Fibroblast of lung (primary cell): Measurements from ENCODE around the gene USF1. TPM values are rescaled to one million over a fixed set of nuclear protein-coding genes. Genes with fewer than 3 reads are reported as not detected.

ENCODE experiments used
- DNase-seq, 2 donors: peaks; one replicate each; pipeline versions ENCODE4 v3.0.0 to v3.0.0-alpha.2; 2010; ENCODE audit warnings: low read depth in 2 of 2
- H2AFZ ChIP-seq: 2 replicates; pipeline ENCODE4 v1.5.1; 2012; ENCODE audit warnings: low read length, control low read depth, inconsistent platforms
- H3K27ac ChIP-seq: 2 replicates; pipeline ENCODE4 v1.5.1; 2011; ENCODE audit warnings: low read length, control low read depth; ENCODE audit not compliant: insufficient read depth
- H3K27me3 ChIP-seq: 2 replicates; pipeline ENCODE4 v1.5.1; 2011; ENCODE audit warnings: mild to moderate bottlenecking, low read length; ENCODE audit not compliant: control insufficient read depth, insufficient read depth
- H3K36me3 ChIP-seq: 2 replicates; pipeline ENCODE4 v1.5.1; 2011; ENCODE audit warnings: low read length; ENCODE audit not compliant: control insufficient read depth, insufficient read depth
- H3K4me1 ChIP-seq: 2 replicates; pipeline ENCODE4 v1.5.1; 2011; ENCODE audit warnings: low read length; ENCODE audit not compliant: control insufficient read depth, insufficient read depth; ENCODE audit errors: extremely low read depth
- H3K4me2 ChIP-seq: 2 replicates; pipeline ENCODE4 v1.5.1; 2011; ENCODE audit warnings: low read length, control low read depth; ENCODE audit not compliant: insufficient read depth; ENCODE audit errors: extremely low read depth
- H3K4me3 ChIP-seq, 4 experiments: fragments of 200-600 bp in 1 of 4; sonication (generic) in 1 of 4; replicated peaks in 1 of 4; 2 replicates each; pipeline ENCODE4 v1.5.1; 2011 to 2016; ENCODE audit warnings: low read length in 4 of 4, low read depth in 3 of 4, mild to moderate bottlenecking in 3 of 4, control low read depth in 2 of 4, inconsistent platforms in 1 of 4, mixed read lengths in 1 of 4; ENCODE audit not compliant: insufficient read depth in 1 of 4; ENCODE audit errors: control extremely low read depth in 1 of 4
- H3K79me2 ChIP-seq: 2 replicates; pipeline ENCODE4 v1.5.1; 2012; ENCODE audit warnings: mild to moderate bottlenecking, low read length, inconsistent platforms; ENCODE audit not compliant: control insufficient read depth, insufficient read depth
- H3K9ac ChIP-seq: 2 replicates; pipeline ENCODE4 v1.5.1; 2011; ENCODE audit warnings: mild to moderate bottlenecking, low read length, control low read depth; ENCODE audit not compliant: insufficient read depth
- H3K9me3 ChIP-seq: 2 replicates; pipeline ENCODE4 v1.5.1; 2012; ENCODE audit warnings: low read depth, low read length; ENCODE audit not compliant: control insufficient read depth, insufficient read depth
- H4K20me1 ChIP-seq: 2 replicates; pipeline ENCODE4 v1.5.1; 2011; ENCODE audit warnings: low read length; ENCODE audit not compliant: control insufficient read depth, insufficient read depth; ENCODE audit errors: extremely low read depth
- EZH2 ChIP-seq: IDR thresholded peaks from 2 replicates; pipeline ENCODE4 v1.5.1; 2012; ENCODE audit warnings: low read length, control low read depth, mild to moderate bottlenecking; ENCODE audit errors: missing control alignments
- polyA plus RNA-seq, 2 donors: library from polyadenylated mRNA; depleted of rRNA in 1 of 2; stranded (reverse) in 1 of 2; unstranded in 1 of 2; fragments of >200 nt; gene quantifications; 2 replicates each; pipeline ENCODE4 v1.2.1, GENCODE V29; 2011 to 2012; ENCODE audit warnings: missing spikeins in 1 of 2
- total RNA-seq: library from RNA; depleted of rRNA; stranded (reverse); fragments of >200 nt; gene quantifications from 2 replicates; pipeline ENCODE4 v1.2.1, GENCODE V29; 2014
- TF ChIP-seq, protein P1 (sequence below), 2 donors: IDR thresholded peaks in 1 of 2; conservative IDR thresholded peaks in 1 of 2; 1 replicate in 1 of 2; 2 replicates in 1 of 2; pipeline ENCODE4 v1.5.1; 2011 to 2012; ENCODE audit warnings: low read length in 2 of 2, control low read depth in 1 of 2, inconsistent platforms in 1 of 2, low read depth in 1 of 2, mild to moderate bottlenecking in 1 of 2

The USF1 gene
- total and polyA plus RNA-seq, 2 donors (not counting 1 experiment from before 2014, with no cell fraction given) = 23.9 to 80.1 TPM

DNA sequence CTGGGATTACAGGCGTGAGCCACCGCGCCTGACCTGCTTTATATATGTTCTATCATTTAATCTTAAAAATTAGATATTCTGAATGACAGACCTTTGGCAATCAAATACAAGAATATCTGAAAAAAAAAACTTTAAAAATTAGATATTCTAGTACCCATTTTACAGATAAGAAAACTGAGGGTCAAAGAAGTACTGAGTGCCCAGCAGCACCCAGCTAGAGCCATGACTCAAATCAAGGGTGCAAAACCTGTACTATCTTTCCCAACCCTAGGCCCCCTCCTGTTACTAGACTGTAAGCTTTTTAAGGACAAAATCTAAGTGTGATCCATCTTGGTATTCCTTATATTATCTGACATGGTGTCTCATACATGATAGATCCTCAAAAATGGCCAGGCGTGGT, 15.6 kb upstream of the USF1 start:
- Histone ChIP-seq H4K20me1 (no peaks in the 10 kb centered on the region), H3K4me2 (no peak overlapping the region), H3K27me3 (no peaks in the 10 kb centered on the region), H3K9ac (no peak overlapping the region), H3K79me2 (no peaks in the 10 kb centered on the region), H3K4me1 (no peaks in the 10 kb centered on the region), H3K9me3 (no peaks in the 10 kb centered on the region), H3K36me3 (no peaks in the 10 kb centered on the region), H3K27ac (no peak overlapping the region), H3K4me3 (no peak overlapping the region), H2AFZ (no peak overlapping the region)
- no peak for TF ChIP-seq EZH2
- TF ChIP-seq, protein P1, sequence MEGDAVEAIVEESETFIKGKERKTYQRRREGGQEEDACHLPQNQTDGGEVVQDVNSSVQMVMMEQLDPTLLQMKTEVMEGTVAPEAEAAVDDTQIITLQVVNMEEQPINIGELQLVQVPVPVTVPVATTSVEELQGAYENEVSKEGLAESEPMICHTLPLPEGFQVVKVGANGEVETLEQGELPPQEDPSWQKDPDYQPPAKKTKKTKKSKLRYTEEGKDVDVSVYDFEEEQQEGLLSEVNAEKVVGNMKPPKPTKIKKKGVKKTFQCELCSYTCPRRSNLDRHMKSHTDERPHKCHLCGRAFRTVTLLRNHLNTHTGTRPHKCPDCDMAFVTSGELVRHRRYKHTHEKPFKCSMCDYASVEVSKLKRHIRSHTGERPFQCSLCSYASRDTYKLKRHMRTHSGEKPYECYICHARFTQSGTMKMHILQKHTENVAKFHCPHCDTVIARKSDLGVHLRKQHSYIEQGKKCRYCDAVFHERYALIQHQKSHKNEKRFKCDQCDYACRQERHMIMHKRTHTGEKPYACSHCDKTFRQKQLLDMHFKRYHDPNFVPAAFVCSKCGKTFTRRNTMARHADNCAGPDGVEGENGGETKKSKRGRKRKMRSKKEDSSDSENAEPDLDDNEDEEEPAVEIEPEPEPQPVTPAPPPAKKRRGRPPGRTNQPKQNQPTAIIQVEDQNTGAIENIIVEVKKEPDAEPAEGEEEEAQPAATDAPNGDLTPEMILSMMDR (conservative IDR thresholded peaks at IDR 0.05 in 1 of 2, IDR thresholded peaks at IDR 0.05 in 1 of 2; ENCODE audit: low read depth in 1 of 2, low read length in 2 of 2) = no peak
- DNase-seq = no peak

DNA sequence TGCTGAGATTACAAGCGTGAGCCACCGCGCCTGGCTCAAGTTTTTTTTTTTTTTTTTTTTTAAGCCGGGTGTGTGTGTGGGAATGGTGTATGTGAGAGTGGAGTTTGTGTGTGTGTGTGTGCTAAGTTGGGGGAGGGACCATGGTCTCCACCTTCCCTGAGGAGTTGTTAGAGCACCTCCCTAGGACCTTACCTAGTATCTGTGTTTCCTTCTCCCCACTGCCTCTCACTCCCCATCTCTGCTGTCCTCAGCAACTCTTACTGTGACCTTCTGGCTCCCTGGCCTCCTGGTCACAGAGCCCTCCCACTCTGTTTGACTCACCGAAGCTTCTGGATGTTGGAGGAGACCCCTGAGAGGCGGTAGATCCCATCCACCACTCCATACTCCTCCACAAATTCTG, 13.5 kb upstream of the USF1 start:
- H3K4me2 ChIP-seq = no peak overlapping the region
- H3K4me1 ChIP-seq = no peaks in the 10 kb centered on the region
- H3K9ac ChIP-seq = no peak overlapping the region
- no peaks in the 10 kb centered on the region for H3K9me3 ChIP-seq
- H3K36me3 ChIP-seq = no peaks in the 10 kb centered on the region
- no peak overlapping the region for H3K4me3 ChIP-seq
- H2AFZ ChIP-seq = no peak overlapping the region
- no peak for DNase-seq
- H3K27me3 ChIP-seq = no peaks in the 10 kb centered on the region
- H4K20me1 ChIP-seq = no peaks in the 10 kb centered on the region
- no peak for TF ChIP-seq EZH2
- TF ChIP-seq, protein P1 (conservative IDR thresholded peaks at IDR 0.05 in 1 of 2, IDR thresholded peaks at IDR 0.05 in 1 of 2; ENCODE audit: low read depth in 1 of 2, low read length in 2 of 2) = no peak
- H3K27ac ChIP-seq = no peak overlapping the region
- H3K79me2 ChIP-seq = no peaks in the 10 kb centered on the region

DNA sequence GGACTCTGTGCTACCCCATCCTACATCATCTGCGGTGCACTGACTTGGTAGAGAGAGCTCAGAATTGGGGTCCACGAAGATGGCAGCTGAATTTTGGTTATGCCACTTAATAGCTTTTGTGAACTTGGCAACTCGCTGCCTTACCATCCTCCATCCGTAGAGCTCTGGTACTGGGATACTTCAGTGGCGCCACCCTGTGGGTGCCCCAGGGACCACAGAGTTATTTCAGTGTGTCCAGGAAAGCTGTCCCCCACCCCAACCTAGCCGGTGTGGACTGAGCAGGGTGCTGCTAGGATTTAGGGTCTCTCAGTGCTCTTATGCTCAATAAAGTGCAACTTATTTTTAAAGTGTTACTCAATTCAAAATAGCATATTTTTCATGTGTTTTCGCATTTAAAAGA, 9.0 kb upstream of the USF1 start:
- Histone ChIP-seq H4K20me1 (no peaks in the 10 kb centered on the region), H3K9ac (no peak overlapping the region), H3K27me3 (no peaks in the 10 kb centered on the region), H3K4me3 (no peak overlapping the region), H3K9me3 (no peaks in the 10 kb centered on the region), H3K4me1 (no peaks in the 10 kb centered on the region), H3K4me2 (no peak overlapping the region), H3K79me2 (no peaks in the 10 kb centered on the region), H3K36me3 (no peaks in the 10 kb centered on the region), H3K27ac (no peak overlapping the region), H2AFZ (no peak overlapping the region)
- no peak for TF ChIP-seq EZH2
- TF ChIP-seq, protein P1 (conservative IDR thresholded peaks at IDR 0.05 in 1 of 2, IDR thresholded peaks at IDR 0.05 in 1 of 2; ENCODE audit: low read depth in 1 of 2, low read length in 2 of 2) = no peak
- no peak for DNase-seq
